Activated CD4-positive, CD25-positive, alpha-beta regulatory T cell treated with anti-CD3 and anti-CD28 coated beads, Interleukin-2, amount 50 U/mL, for 72 hours (primary cell): ENCODE measurements around the gene ANXA2R.
"Not testable (repeated sequence)": the region's sequence is repeated elsewhere in the genome, so short reads cannot be mapped to it uniquely, and the experiment has no call there.

Experiments
- DNase-seq: peaks from one replicate; pipeline ENCODE4 v3.0.0; 2021

ANXA2R gene, protein sequence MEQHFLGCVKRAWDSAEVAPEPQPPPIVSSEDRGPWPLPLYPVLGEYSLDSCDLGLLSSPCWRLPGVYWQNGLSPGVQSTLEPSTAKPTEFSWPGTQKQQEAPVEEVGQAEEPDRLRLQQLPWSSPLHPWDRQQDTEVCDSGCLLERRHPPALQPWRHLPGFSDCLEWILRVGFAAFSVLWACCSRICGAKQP

DNA sequence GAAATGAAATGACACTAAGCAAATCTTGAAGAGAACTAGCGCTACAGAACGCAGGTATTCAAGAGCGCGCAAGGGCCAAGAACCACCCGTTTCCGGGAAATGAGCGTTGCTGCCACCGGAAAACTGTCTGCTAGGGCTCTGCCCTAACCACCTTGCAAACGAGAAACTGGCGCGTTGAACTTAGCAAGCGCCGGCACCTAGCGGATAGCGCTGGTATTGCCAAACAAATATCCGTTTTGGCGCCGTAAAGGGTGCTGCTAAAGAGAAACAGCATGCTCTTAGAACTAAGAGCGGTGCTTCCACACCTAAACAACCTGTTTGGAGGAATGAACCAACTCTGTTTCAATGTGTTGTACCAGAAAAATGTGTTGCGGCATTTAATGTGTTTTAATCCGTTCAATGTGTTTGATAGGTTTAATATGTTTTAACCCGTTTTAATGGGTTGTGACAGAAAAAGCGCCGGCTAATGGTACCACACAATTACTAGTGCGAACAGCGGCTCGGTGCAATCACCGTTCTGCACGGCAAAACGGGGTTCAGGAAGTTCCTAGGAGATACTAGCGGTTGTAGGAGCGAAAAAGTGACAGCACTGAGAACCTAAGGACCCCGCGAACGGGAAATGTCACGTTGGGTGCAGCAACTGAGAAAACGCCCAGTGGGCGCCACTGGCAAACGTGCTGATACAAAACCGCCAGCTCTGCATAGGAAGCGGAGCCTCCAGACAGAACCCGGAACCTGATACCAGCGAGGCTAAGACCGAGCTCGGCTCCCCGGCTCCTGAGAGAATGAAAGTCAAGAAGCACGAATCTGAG is at the start of gene ANXA2R:
Gene ANXA2R, minus strand, starts transcription at position 33 of the 812 bp plus-strand sequence. CDS start 273 bp downstream, outside the sequence.
- DNase-seq, result peak; percentile 89

DNA sequence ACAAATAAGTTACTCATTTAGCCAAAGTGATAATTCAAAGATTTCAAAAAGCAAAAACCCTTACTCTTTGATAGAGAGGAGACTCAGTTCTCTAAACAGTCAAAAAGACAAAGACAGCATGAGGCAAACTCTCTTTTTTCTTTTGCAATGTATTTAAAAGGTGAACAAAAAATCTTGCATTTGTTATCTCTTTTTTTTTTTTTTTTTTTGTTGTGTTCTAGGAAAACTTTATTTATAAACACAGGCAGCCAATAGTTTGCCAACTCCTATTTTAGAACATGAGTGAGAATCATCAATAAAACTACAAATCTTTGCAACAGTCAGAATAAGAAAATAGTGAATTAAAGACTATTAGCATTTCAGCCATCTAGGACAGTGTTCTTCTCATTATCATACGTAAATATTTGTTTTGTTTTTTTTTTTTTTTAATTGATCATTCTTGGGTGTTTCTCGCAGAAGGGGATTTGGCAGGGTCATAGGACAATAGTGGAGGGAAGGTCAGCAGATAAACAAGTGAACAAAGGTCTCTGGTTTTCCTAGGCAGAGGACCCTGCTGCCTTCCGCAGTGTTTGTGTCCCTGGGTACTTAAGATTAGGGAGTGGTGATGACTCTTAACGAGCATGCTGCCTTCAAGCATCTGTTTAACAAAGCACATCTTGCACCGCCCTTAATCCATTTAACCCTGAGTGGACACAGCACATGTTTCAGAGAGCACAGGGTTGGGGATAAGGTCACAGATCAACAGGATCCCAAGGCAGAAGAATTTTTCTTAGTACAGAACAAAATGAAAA is 46.2 kb upstream of the ANXA2R start:
- not testable (repeated sequence) for DNase-seq

DNA sequence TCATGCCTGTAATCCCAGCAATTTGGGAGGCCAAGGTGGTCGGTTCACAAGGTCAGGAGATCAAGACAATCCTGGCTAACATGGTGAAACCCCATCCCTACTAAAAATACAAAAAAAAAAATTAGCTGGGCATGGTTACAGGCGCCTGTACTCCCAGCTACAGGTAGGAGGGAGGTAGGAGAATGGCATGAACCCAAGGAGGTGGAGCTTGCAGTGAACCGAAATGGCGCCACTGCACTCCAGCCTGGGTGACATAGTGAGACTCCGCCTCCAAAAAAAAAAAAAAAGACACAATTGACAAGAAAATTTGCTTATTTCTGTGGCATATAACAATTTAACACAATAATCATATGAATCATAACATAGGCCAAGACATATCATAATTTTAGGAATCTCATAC is 45.3 kb upstream of the ANXA2R start:
- no peak for DNase-seq

DNA sequence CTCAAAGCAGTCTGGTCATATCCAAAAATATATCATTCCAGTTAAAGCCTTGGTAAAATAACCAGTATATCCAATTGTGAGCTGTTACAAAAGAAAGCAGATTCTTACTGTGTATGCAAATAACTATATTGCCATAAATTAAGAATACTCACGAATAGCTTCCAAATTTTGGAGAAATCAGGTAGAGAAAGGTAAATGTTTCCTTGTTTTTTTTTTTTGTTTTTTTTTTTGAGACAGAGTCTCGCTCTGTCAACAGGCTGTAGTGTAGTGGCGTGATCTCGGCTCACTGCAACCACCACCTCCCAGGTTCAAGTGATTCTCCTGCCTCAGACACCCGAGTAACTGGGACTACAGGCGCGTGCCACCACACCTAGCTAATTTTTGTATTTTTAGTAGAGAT is 44.3 kb upstream of the ANXA2R start:
- DNase-seq, result not testable (repeated sequence)

DNA sequence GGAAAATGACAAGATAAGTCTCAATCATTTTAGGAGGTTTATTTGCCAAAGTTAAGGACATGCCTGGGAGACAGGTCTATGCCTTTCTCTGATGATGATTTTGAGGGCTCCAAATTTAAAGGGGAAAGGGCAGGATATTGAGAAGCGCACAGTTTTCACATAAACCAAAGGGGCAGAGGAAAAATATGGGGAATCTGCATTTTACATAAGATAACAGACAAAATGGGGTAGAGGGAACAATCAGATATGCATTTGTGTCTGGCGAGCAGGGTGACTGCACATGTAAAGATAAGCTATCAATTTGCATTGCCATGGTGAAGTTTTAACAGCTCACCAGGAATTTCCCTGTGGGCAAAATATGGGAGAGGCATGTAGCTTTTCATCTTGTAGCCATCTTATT is 41.2 kb upstream of the ANXA2R start:
- not testable (repeated sequence) for DNase-seq

DNA sequence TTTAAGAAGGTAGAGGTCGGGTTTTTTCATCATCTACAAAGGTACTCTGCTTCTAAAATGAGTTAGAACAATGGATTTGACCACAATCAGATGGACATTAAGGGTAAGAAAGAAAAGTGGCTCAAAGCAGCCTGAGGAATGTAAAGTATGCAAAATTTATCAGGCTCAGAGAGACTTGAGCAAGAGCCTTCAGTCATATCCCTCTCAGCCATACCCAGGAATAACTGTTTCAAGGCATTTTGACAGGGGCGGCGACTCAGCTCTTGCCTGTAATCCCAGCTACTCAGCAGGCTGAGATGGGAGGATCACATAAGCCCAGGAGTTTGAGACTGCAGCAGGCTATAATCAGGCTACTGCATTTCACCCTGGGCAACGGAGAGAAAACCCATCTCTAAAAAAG is 38.8 kb upstream of the ANXA2R start:
- DNase-seq, result no peak

DNA sequence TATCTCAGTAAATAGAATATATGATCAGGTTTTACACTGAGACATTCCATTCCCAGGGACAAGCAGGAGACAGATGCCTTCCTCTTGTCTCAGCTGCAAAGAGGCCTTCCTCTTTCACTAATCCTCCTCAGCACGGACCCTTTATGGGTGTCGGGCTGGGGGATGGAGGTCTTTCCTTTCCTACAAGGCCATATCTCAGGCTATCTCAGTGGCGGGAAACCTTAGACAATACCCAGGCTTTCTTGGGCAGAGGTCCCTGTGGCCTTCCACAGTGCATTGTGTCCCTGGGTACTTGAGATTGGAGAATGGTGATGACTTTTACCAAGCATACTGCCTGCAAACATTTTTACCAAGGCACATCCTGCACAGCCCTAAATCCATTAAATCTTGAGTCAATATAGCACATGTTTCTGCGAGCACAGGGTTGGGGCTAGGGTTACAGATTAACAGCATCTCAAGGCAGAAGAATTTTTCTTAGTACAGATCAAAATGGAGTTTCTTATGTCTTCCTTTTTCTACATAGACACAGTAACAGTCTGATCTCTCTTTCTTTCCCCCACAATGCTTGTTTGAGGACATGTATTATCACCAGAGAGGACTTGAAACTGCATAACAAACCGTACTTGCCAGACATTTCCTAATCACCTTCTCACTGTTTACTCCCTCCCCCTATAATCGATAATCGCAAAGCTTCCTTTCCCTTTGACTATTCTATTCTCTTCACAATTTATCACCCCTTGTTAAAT is 37.5 kb upstream of the ANXA2R start:
- DNase-seq, result not testable (repeated sequence)

DNA sequence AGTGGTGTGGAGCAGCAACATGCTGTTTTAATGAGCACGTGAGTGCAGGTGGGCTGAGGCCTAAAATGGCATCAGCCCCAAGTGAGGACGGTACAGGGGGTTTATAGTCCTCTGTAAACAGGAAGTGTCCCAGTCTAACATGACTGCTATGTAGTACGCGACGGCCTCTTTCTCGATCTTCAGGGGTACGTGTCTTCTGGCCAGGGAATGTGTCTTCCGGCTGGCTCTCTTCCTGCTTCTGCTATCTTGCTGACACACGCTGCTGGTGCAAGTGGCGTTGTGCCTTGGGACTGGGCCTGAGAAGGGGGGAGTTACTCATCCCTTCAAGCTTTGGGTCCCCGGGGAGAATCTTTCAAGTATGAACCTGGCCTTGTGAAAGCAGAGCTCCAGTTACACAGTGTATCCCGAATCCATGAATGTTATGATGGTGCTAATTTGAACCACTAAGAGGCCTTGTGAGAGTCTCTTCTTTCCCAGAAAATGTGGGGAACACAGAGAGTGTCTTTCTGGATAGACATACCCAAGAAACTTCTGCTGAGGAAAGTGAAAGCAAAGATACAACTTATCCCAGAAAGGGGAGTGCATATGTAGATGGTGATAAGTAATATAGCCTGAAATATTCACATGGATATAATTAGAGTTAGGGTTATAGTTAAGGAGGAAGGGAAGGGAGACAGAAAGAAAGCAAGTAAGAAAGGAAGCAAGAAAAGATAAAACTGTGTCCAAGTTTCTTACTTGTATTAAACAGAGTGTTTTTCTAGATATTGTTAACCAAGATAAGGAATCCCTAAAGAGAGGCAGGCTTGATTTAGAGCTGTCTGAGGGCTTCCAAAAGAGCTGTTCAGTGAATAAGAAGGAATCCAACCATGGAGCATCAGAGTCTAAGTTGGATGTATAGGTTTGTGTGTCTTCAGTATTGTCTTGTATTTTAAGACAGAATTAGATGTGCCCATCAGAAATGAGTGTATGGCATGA is 35.5 kb upstream of the ANXA2R start:
- DNase-seq, result no peak

DNA sequence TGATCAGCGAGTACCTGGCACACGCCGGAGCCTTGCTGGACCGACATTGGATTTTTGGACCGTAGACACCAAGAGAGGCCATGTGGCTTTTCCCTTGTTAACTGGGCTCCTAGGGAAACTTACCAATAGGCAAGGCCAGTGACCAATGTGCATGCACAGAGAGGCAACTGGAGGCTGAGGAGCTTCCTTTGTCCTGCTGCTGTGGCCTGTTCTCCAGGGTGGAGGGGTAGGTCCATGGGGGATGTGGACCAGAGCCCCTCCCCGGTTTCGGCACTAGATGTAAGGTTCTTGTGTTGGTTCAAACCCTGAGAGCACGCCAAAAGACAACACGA is 34.8 kb upstream of the ANXA2R start:
- no peak for DNase-seq

DNA sequence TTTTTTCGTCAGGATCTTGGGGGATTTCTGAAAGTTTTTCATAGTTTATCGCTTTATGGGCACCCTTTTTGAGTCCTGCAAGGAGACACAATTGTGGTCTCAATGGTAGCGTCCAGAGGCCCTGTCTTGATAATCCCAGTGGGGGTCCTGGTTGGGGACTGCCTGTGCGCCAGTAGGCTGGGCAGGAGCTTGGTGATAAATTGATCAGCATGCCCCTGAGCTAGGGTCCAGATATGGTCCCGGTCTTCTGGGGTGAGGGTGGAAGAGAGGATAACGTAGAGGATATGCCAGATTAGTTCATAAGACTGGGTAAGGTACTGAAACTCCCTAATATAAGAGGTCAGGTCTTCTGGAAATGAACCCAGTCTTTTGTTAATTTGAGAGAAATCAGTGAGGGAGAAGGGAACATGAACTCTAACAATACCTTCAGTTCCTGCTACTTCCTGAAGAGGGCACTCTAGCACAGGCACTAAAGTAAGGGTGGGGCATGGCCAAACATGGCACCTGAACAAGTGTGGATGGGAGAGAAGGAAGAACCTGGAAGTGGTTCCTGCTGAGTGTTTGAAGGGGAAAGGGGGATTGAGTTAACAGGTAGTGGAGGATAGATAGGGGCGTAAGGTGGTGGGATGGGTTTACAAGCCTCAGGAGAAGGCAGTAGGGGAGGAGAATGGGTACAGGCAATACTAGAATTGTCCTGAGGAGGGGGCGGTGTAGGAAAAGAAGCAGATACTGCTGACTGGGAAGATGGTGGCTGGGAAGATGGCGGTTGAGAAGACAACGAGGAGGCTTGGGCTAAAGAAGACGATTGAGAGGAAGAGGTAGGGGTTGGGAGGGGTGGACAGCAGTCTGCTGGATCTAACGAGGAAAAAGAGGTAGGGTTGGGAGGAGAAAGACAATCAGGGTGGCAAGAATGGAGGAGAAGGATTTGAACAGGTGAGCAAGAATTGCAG is 33.8 kb upstream of the ANXA2R start:
- no peak for DNase-seq

DNA sequence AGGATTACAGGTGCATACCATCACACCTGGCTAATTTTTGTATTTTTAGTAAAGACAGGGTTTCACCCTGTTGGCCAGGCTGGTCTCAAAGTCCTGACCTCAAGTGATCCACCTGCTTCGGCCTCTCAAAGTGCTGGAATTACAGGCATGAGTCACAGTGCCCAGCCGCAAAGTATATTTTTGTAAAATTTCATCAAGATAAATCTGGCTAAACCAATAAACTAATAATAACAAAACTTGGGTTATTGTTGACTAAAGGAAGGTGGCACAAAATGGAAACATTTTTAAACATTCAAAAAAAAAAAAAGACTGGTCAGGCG is 29.2 kb upstream of the ANXA2R start:
- not testable (repeated sequence) for DNase-seq

DNA sequence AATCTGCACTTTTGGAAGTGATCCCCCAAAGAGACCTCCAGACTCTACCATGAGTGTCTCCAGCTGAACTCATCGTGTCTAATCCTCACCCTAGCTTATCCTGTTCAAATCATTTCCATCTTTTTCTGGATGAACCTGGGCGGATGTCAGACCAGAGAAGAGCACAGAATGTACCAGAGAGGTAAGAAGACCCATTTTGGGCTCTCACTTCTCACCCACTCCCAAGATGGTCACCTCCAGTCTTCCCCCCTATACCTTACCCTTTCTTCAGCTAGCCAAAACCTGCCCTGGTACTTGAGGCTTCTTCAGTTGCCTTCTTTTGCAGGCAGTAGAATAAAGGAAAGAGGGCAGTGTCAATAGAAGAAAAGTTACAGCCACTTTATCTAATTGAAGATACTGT is 27.9 kb upstream of the ANXA2R start:
- no peak for DNase-seq

DNA sequence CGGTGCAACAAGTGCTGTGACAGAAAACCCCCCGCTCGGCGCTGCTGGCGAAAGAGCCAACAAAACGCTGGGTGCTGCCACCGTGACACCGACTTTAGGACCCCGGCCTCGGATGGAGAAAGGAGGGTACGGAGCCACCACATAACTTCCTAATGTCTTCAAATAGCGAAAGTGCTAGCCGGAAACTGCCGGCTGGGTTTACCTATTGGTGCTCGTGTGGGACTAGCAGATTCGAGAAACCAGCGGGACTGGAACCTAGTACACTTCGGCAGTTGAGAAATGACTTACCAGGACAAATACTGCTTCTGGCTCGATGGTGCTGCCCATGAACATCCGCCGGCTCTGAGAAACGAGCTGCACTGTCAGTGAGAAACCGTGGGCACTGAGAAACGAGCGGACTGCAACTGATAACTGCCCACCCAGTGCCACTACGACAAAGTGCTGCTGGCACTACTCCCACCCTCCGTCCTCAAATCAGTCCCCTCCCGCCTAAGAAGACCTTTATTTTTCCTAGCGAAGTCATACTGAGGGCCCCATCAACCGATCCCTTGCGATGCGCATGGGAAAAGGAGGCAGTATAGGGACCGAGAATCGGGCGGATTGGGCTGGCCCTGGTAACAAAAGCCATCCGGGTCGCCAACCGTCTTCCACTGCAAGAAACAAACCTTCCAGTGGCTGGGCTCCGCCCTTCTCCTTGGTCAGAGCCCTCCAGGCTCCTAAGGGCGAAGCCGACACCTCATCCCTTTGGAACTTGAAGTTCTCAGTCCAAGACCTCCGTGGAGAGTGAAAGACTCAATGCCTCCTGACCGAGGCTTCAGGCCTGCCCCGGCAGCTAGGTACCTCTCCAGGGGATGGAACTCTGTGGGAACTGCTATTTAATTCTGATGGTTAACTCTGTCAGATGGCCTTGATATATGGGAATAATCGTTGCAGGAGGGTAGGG is 27.0 kb upstream of the ANXA2R start:
- DNase-seq, result peak; percentile 81

DNA sequence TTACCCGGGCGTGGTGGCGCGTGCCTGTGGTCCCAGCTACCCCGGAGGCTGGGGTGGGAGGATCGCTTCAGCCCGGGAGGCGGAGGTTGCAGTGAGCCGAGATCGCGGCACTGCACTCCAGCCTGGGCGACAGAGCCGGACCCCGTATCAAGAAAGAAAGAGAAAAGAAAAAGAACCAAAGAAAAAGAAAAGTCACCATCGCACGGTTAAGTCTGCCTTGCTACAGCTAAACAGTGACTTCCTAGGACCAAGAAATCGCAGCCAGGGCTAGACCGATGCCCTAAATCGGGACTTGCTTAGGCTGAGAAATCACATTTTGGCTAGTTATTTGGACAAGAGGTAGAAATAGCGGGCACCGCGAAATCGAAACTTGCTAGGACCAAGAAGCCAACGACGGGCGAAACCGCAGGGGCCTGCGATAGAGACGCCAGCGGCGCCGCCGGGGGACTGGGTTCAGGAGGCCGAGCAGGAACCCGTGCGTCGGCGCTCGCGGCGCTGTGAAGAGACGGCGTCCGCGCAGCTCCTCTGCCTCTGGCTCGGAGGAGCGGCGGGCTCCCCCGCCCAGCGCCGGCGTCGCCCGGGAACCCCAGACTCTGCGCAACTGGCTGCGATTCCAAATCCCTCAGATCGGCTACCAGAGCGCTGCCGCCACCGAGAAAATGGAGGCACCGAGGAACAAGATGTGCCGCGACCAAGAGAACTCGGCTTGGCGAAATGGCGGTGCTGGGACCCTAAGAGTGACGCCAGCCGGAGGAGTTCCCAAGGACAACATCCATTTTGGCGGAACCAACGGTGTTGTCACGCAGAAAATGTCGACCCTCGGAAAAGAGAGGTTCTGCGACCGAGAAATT is 26.1 kb upstream of the ANXA2R start:
- DNase-seq, result peak; percentile 76

DNA sequence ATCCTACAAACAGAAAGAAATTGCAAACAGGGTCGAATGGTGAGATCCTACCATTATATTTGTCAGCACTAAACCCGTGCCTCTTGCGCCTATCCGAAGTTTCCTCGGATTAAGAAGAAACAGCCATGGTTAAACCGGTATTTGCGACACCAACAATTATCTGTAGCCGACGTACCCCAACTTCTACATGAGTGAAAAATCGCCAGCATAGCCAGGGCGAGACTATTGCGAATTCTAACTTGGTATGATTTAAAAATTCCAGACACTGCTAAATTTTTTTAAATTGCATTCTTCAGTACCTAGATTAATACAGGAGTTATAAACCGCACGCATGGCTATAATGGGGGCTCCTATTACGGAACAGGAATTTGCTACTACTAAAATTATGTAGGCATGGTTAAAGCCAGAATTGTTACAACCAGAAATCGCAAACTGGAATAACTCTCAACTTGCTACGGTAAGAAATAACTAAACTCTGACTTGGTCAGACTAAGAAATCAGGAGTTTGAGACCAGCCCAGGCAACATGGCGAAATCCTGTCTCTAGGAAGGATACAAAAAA is 25.3 kb upstream of the ANXA2R start:
- no peak for DNase-seq

DNA sequence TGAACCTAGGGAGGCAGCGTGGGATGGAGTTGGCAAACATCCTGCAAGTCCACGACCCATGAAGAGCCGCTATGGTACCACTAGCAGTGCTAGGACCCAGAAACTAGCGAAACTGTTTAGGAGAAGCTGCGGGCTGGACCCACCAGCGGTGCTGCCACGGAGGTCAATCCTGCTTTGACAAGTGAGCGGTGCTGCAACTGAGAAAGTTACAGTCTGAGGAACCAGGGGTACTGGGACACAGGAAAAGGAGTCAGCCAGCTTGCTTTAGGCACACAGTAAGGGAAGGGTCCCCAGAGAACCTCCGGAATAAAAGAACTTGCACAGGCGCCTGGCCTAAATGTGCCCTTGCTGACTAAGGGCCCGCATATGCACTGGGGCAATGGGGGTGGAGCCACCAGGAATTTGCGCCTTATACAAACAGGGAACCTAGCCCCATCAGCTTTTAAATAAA is 23.6 kb upstream of the ANXA2R start:
- no peak for DNase-seq

DNA sequence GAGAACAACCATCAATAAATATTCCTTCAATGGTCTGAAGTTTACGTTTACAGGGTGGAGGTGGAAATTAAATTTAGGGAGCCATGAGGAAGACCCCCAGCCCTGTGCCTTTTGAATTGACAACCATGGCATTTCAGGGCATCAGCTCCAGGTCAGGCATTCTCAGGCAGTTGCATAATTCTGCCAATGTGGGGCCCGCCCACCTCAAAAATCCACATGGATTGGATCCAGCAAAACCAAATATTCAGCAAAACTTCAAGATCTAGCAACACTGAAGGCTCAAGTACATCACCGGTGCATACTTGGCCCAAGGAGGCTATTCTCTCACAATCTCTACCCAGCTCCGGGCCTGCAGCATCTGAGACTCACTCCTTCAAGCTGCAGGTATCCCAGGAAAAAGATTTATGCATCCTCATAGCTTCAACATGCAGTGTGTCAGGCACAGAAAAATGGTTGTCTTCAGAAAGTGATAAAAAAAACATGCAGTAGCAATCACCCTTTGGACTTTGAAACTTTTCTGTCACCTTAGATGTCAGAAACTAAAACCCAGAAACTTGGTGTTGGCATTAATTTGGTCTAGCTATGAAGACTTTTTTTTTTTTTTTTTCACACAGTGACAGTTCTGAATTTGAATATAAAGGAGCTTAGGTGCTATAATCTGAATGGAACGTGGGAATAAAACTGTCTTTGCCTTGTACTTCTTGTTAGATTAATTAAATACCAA is 21.4 kb upstream of the ANXA2R start:
- no peak for DNase-seq

DNA sequence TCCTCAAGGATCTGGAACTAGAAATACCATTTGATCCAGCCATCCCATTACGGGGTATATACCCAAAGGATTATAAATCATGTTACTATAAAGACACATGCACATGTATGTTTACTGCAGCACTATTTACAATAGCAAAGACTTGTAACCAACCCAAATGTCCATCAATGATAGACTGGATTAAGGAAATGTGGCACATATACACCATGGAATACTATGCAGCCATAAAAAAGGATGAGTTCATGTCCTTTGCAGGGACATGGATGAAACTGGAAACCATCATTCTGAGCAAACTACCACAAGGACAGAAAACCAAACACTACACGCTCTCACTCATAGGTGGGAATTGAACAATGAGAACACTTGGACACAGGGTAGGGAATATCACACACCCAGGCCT is 19.9 kb upstream of the ANXA2R start:
- not testable (repeated sequence) for DNase-seq
